ENCODE measurements around the gene C16orf46. TPM values are rescaled to one million over a fixed set of nuclear protein-coding genes. Genes with fewer than 3 reads are reported as not detected.
"Not testable (repeated sequence)": the region's sequence is repeated elsewhere in the genome, so short reads cannot be mapped to it uniquely, and the experiment has no call there.

The C16orf46 gene
- 0.54 and 0.86 TPM in 2 replicates for total RNA-seq

- H3K4me1 Mint-ChIP-seq, result no peaks in the 10 kb centered on the region
- peaks cover 4% of the 10 kb centered on the region for H3K27me3 Mint-ChIP-seq
- no peaks in the 10 kb centered on the region for H3K9me3 Mint-ChIP-seq
- DNase-seq, result peak; percentile 99
- H3K36me3 Mint-ChIP-seq (ENCODE audit: low read depth), result no peaks in the 10 kb centered on the region
- intact Hi-C loops (cut with micrococcal nuclease), result loop anchor here (1.0 to 10.0 kb wide), 3 partner anchors 42 to 273 kb away; partner anchors contain the start of genes ATMIN, CDYL2 and CENPN
- no peak within 1 kb of the TSS for H3K4me3 Mint-ChIP-seq
- H3K27ac Mint-ChIP-seq, result no peak within 1 kb of the TSS
Measured at GRCh38 chr16:81077076-81077940, at the start of gene C16orf46. Gene C16orf46 (minus strand): TSS chr16:81077238. CDS start chr16:81063955, 13,283 bp downstream.

GRCh38 chr16:81123092-81123852 is 46.2 kb upstream of the C16orf46 start:
- Mint-ChIP-seq H3K9me3 (no peaks in the 10 kb centered on the region), H3K27ac (no peak overlapping the region), H3K4me1 (no peaks in the 10 kb centered on the region), H3K27me3 (peaks cover 3% of the 10 kb centered on the region), H3K4me3 (no peak overlapping the region), H3K36me3 (ENCODE audit: low read depth) (no peaks in the 10 kb centered on the region)
- no peak for DNase-seq
- intact Hi-C loops (cut with micrococcal nuclease), result no loop called here

GRCh38 chr16:81121474-81121990 is 44.5 kb upstream of the C16orf46 start:
- Mint-ChIP-seq H3K27me3 (peaks cover 3% of the 10 kb centered on the region), H3K4me1 (no peaks in the 10 kb centered on the region), H3K9me3 (no peaks in the 10 kb centered on the region), H3K36me3 (ENCODE audit: low read depth) (no peaks in the 10 kb centered on the region), H3K27ac (no peak overlapping the region), H3K4me3 (no peak overlapping the region)
- no peak for DNase-seq
- intact Hi-C loops (cut with micrococcal nuclease), result no loop called here

GRCh38 chr16:81117436-81117835 is 40.4 kb upstream of the C16orf46 start:
- Mint-ChIP-seq H3K9me3 (no peaks in the 10 kb centered on the region), H3K4me3 (no peak overlapping the region), H3K27me3 (peaks cover 3% of the 10 kb centered on the region), H3K4me1 (no peaks in the 10 kb centered on the region), H3K36me3 (ENCODE audit: low read depth) (no peaks in the 10 kb centered on the region), H3K27ac (no peak overlapping the region)
- intact Hi-C loops (cut with micrococcal nuclease), result no loop called here
- DNase-seq, result no peak

- Mint-ChIP-seq H3K4me1 (no peaks in the 10 kb centered on the region), H3K9me3 (no peaks in the 10 kb centered on the region), H3K4me3 (no peak overlapping the region), H3K36me3 (ENCODE audit: low read depth) (no peaks in the 10 kb centered on the region), H3K27ac (no peak overlapping the region), H3K27me3 (peaks cover 3% of the 10 kb centered on the region)
- intact Hi-C loops (cut with micrococcal nuclease), result no loop called here
- DNase-seq, result no peak
Measured at GRCh38 chr16:81116285-81116684, 39.2 kb upstream of the C16orf46 start.

GRCh38 chr16:81112453-81112852 is 35.4 kb upstream of the C16orf46 start:
- no peaks in the 10 kb centered on the region for H3K36me3 Mint-ChIP-seq (ENCODE audit: low read depth)
- no peaks in the 10 kb centered on the region for H3K9me3 Mint-ChIP-seq
- intact Hi-C loops (cut with micrococcal nuclease), result no loop called here
- no peak for DNase-seq
- H3K27me3 Mint-ChIP-seq, result no peaks in the 10 kb centered on the region
- H3K4me1 Mint-ChIP-seq, result no peaks in the 10 kb centered on the region
- H3K4me3 Mint-ChIP-seq, result no peak overlapping the region
- H3K27ac Mint-ChIP-seq, result no peak overlapping the region

- H3K9me3 Mint-ChIP-seq; H3K36me3 Mint-ChIP-seq (ENCODE audit: low read depth); H3K27me3 Mint-ChIP-seq; H3K27ac Mint-ChIP-seq; H3K4me1 Mint-ChIP-seq; DNase-seq; intact Hi-C loops (cut with micrococcal nuclease); H3K4me3 Mint-ChIP-seq: not testable (repeated sequence)
Measured at GRCh38 chr16:81109274-81109673, 32.2 kb upstream of the C16orf46 start.

GRCh38 chr16:81107511-81107910 is 30.5 kb upstream of the C16orf46 start:
- Mint-ChIP-seq H3K36me3 (ENCODE audit: low read depth) (no peaks in the 10 kb centered on the region), H3K4me3 (no peak overlapping the region), H3K4me1 (no peaks in the 10 kb centered on the region), H3K9me3 (no peaks in the 10 kb centered on the region), H3K27me3 (peaks cover 3% of the 10 kb centered on the region), H3K27ac (no peak overlapping the region)
- intact Hi-C loops (cut with micrococcal nuclease), result no loop called here
- no peak for DNase-seq

GRCh38 chr16:81106826-81107503 is 29.9 kb upstream of the C16orf46 start:
- no peaks in the 10 kb centered on the region for H3K9me3 Mint-ChIP-seq
- intact Hi-C loops (cut with micrococcal nuclease), result no loop called here

GRCh38 chr16:81105946-81106345 is 28.9 kb upstream of the C16orf46 start:
- DNase-seq, result no peak
- intact Hi-C loops (cut with micrococcal nuclease), result no loop called here
- Mint-ChIP-seq H3K36me3 (ENCODE audit: low read depth) (no peaks in the 10 kb centered on the region), H3K27me3 (peaks cover 3% of the 10 kb centered on the region), H3K4me1 (no peaks in the 10 kb centered on the region), H3K27ac (no peak overlapping the region), H3K9me3 (no peaks in the 10 kb centered on the region), H3K4me3 (no peak overlapping the region)

More at GRCh38 chr16:81106826-81107503, 29.9 kb upstream of the C16orf46 start:
- no peaks in the 10 kb centered on the region for H3K36me3 Mint-ChIP-seq (ENCODE audit: low read depth)
- H3K27ac Mint-ChIP-seq, result no peak overlapping the region
- no peak for DNase-seq
- H3K4me1 Mint-ChIP-seq, result no peaks in the 10 kb centered on the region
- peaks cover 3% of the 10 kb centered on the region for H3K27me3 Mint-ChIP-seq
- H3K4me3 Mint-ChIP-seq, result no peak overlapping the region

GRCh38 chr16:81101702-81102101 is 24.7 kb upstream of the C16orf46 start:
- H3K4me1 Mint-ChIP-seq, result no peaks in the 10 kb centered on the region
- intact Hi-C loops (cut with micrococcal nuclease), result no loop called here
- H3K36me3 Mint-ChIP-seq (ENCODE audit: low read depth), result no peaks in the 10 kb centered on the region
- DNase-seq, result no peak
- no peak overlapping the region for H3K4me3 Mint-ChIP-seq
- H3K9me3 Mint-ChIP-seq, result no peaks in the 10 kb centered on the region
- peaks cover 3% of the 10 kb centered on the region for H3K27me3 Mint-ChIP-seq
- H3K27ac Mint-ChIP-seq, result no peak overlapping the region

- Mint-ChIP-seq H3K9me3 (no peaks in the 10 kb centered on the region), H3K27ac (no peak overlapping the region), H3K4me1 (peaks cover 3% of the 10 kb centered on the region), H3K4me3 (no peak overlapping the region), H3K36me3 (ENCODE audit: low read depth) (peaks cover 1% of the 10 kb centered on the region), H3K27me3 (peaks cover 3% of the 10 kb centered on the region)
- no peak for DNase-seq
- intact Hi-C loops (cut with micrococcal nuclease), result no loop called here
Measured at GRCh38 chr16:81099958-81100357, 22.9 kb upstream of the C16orf46 start.

- no peak overlapping the region for H3K4me3 Mint-ChIP-seq
- no peaks in the 10 kb centered on the region for H3K27me3 Mint-ChIP-seq
- H3K36me3 Mint-ChIP-seq (ENCODE audit: low read depth), result peaks cover 1% of the 10 kb centered on the region
- peaks cover 4% of the 10 kb centered on the region for H3K4me1 Mint-ChIP-seq
- H3K27ac Mint-ChIP-seq, result no peak overlapping the region
- intact Hi-C loops (cut with micrococcal nuclease), result no loop called here
- DNase-seq, result no peak
- no peaks in the 10 kb centered on the region for H3K9me3 Mint-ChIP-seq
Measured at GRCh38 chr16:81097230-81097629, 20.2 kb upstream of the C16orf46 start.

Data from activated CD4-positive, alpha-beta T cell treated with anti-CD3 and anti-CD28 coated beads, Interleukin-2, amount 10 ng/mL, durations not matched to agents 24 days and 14 days (primary cell).